GM23338 (cell line): ENCODE measurements around the gene PHYHD1. TPM values are rescaled to one million over a fixed set of nuclear protein-coding genes. Genes with fewer than 3 reads are reported as not detected.

ENCODE experiments used
- ATAC-seq: fragments of 200-7000 bp; cut with Tn5 transposase; 3 replicates; pipeline ENCODE4 v1.9.1; 2020
- DNase-seq: peaks from one replicate; pipeline ENCODE4 v3.0.0-alpha.2; 2015; ENCODE audit warnings: low spot score
- H2AFZ ChIP-seq: fragments of 200-600 bp; sonication (generic); 2 replicates; pipeline ENCODE4 v1.8.0; 2016; ENCODE audit warnings: antibody characterized with exemption, mild to moderate bottlenecking, moderate library complexity
- H3F3A ChIP-seq: fragments of 200-600 bp; sonication (generic); replicated peaks from 2 replicates; pipeline ENCODE4 v1.8.0; 2017; ENCODE audit warnings: antibody characterized with exemption, mixed run types, low read depth
- H3K27ac ChIP-seq: fragments of 200-600 bp; sonication (generic); 2 replicates; pipeline ENCODE4 v1.6.1; 2016; ENCODE audit warnings: low read depth
- H3K27me3 ChIP-seq: fragments of 200-600 bp; sonication (generic); 2 replicates; pipeline ENCODE4 v1.8.0; 2016; ENCODE audit warnings: mild to moderate bottlenecking, mixed run types, moderate library complexity; ENCODE audit not compliant: insufficient read depth
- H3K36me3 ChIP-seq: fragments of 200-600 bp; sonication (generic); 2 replicates; pipeline ENCODE4 v1.8.0; 2016; ENCODE audit warnings: mild to moderate bottlenecking; ENCODE audit not compliant: insufficient read depth
- H3K4me1 ChIP-seq: fragments of 200-600 bp; sonication (generic); 2 replicates; pipeline ENCODE4 v1.8.0; 2016; ENCODE audit warnings: mild to moderate bottlenecking, moderate library complexity; ENCODE audit not compliant: insufficient read depth
- H3K4me2 ChIP-seq: fragments of 200-600 bp; sonication (generic); 2 replicates; pipeline ENCODE4 v1.7.1; 2017; ENCODE audit warnings: mixed run types
- H3K4me3 ChIP-seq: fragments of 200-600 bp; sonication (generic); 2 replicates; pipeline ENCODE4 v1.6.1; 2016; ENCODE audit warnings: mixed run types
- H3K79me2 ChIP-seq: fragments of 200-600 bp; sonication (generic); replicated peaks from 2 replicates; pipeline ENCODE4 v1.8.0; 2017; ENCODE audit warnings: mild to moderate bottlenecking; ENCODE audit not compliant: insufficient read depth
- H3K9me2 ChIP-seq: fragments of 200-600 bp; sonication (generic); 2 replicates; pipeline ENCODE4 v1.8.0; 2017; ENCODE audit not compliant: insufficient read depth
- H4K20me1 ChIP-seq: fragments of 200-600 bp; sonication (generic); replicated peaks from 2 replicates; pipeline ENCODE4 v1.8.0; 2017; ENCODE audit warnings: mild to moderate bottlenecking; ENCODE audit not compliant: insufficient read depth
- H3K27ac Mint-ChIP-seq: 2 replicates; pipeline ENCODE4 v1.8.0; 2020; ENCODE audit warnings: inconsistent platforms, mild to moderate bottlenecking, moderate library complexity, mixed read lengths
- H3K27me3 Mint-ChIP-seq: 3 replicates; pipeline ENCODE4 v1.8.0; 2022; ENCODE audit warnings: low read depth, mild to moderate bottlenecking, moderate library complexity, mixed read lengths, inconsistent platforms; ENCODE audit not compliant: insufficient read depth, poor library complexity
- H3K36me3 Mint-ChIP-seq: 3 replicates; pipeline ENCODE4 v1.8.0; 2021; ENCODE audit warnings: low read depth, mild to moderate bottlenecking, inconsistent platforms, moderate library complexity, mixed read lengths
- H3K4me1 Mint-ChIP-seq: 3 replicates; pipeline ENCODE4 v1.8.0; 2020; ENCODE audit warnings: mild to moderate bottlenecking, inconsistent platforms, mixed read lengths
- H3K4me3 Mint-ChIP-seq: 3 replicates; pipeline ENCODE4 v1.8.0; 2021; ENCODE audit warnings: moderate library complexity, mild to moderate bottlenecking, inconsistent platforms, mixed read lengths
- H3K9me3 Mint-ChIP-seq: 3 replicates; pipeline ENCODE4 v1.8.0; 2020; ENCODE audit warnings: moderate library complexity, mild to moderate bottlenecking, inconsistent platforms, mixed read lengths
- CREB1 ChIP-seq: fragments of 250-450 bp; sonication (Bioruptor Pico); IDR thresholded peaks from 2 replicates; pipeline ENCODE4 v1.5.0; 2020; ENCODE audit warnings: low read depth, mild to moderate bottlenecking, moderate library complexity
- EZH2 ChIP-seq: fragments of 200-600 bp; sonication (generic); IDR thresholded peaks from one replicate; pipeline ENCODE4 v1.8.0; 2017; ENCODE audit warnings: antibody characterized with exemption, mild to moderate bottlenecking, low read depth; ENCODE audit not compliant: unreplicated experiment
- EZH2phosphoT487 ChIP-seq: fragments of 200-600 bp; sonication (generic); IDR thresholded peaks from one replicate; pipeline ENCODE4 v1.8.1; 2018; ENCODE audit warnings: antibody characterized with exemption; ENCODE audit not compliant: unreplicated experiment
- STAT1 ChIP-seq: IDR thresholded peaks from one replicate; pipeline ENCODE4 v1.6.1; 2016; ENCODE audit warnings: antibody characterized with exemption; ENCODE audit not compliant: unreplicated experiment
- ZNF114 ChIP-seq: fragments of 250-450 bp; sonication (Bioruptor Pico); IDR thresholded peaks from 2 replicates; pipeline ENCODE4 v1.5.0; 2020; ENCODE audit warnings: mild to moderate bottlenecking, moderate library complexity
- ZNF331 ChIP-seq: fragments of 250-450 bp; sonication (Bioruptor Pico); IDR thresholded peaks from 2 replicates; pipeline ENCODE4 v1.5.0; 2020; ENCODE audit warnings: low read depth, mild to moderate bottlenecking, moderate library complexity
- polyA plus RNA-seq: library from polyadenylated mRNA; unstranded; fragments of >200 nt; fragmentation: Nextera tagmentation; extraction: Ambion mirVana; gene quantifications from 2 replicates; pipeline ENCODE4 v1.2.1, GENCODE V29; 2016
- total RNA-seq: library from RNA; depleted of rRNA; stranded (reverse); fragments of >200 nt; shearing (Covaris generic); gene quantifications from 2 replicates; pipeline ENCODE4 v1.2.3, GENCODE V29; 2014
- TF ChIP-seq, protein P1 (sequence below): fragments of 250-450 bp; sonication (Bioruptor Pico); IDR thresholded peaks from 2 replicates; pipeline ENCODE4 v1.5.0; 2020; ENCODE audit warnings: mild to moderate bottlenecking, moderate library complexity
- TF ChIP-seq, protein P2 (sequence below), 2 experiments: fragments of 200-600 bp in 1 of 2; sonication (generic) in 1 of 2; conservative IDR thresholded peaks; 2 replicates each; pipeline versions ENCODE4 v1.5.1 to v1.6.1; 2016 to 2017; ENCODE audit warnings: antibody characterized with exemption in 2 of 2, low read depth in 2 of 2, mild to moderate bottlenecking in 2 of 2, moderate library complexity in 1 of 2

Gene PHYHD1
- total and polyA plus RNA-seq, 2 experiments from 2014 or later = 10.4 to 16.8 TPM

DNA sequence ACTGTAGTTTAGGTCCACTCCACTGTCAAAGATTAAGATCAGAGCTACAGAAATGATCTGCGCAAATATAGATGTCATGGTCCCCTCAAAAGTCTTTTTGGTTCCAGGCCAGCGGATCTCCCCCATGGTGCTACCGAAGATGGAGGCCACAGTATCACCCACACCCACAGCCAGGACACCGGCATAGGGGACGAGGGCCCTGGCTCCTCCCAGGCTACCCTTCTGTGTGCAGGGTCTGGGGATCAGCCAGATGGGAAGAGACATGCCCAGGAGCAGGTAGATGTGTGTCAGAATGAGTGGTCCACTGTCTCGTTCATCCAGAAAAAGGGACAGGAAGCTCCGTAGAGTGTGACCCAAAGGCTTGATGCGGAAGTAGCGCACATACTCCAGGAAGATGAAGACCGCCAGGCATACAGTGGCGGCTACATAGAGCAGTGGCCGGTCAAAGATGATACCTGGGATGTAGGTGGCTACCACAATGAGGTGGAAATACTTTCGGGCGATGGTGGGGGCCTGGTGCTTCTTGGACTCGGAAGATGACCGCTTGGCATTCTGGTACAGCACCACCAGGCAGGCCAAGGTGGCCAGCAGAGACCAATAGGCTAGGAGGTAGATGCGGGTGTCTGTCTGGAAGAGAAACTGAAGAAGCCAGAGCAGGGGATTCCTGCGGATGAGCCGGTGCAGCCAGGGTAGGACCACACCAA is 25.2 kb downstream of the PHYHD1 start (continued):
- TF ChIP-seq, protein P1, sequence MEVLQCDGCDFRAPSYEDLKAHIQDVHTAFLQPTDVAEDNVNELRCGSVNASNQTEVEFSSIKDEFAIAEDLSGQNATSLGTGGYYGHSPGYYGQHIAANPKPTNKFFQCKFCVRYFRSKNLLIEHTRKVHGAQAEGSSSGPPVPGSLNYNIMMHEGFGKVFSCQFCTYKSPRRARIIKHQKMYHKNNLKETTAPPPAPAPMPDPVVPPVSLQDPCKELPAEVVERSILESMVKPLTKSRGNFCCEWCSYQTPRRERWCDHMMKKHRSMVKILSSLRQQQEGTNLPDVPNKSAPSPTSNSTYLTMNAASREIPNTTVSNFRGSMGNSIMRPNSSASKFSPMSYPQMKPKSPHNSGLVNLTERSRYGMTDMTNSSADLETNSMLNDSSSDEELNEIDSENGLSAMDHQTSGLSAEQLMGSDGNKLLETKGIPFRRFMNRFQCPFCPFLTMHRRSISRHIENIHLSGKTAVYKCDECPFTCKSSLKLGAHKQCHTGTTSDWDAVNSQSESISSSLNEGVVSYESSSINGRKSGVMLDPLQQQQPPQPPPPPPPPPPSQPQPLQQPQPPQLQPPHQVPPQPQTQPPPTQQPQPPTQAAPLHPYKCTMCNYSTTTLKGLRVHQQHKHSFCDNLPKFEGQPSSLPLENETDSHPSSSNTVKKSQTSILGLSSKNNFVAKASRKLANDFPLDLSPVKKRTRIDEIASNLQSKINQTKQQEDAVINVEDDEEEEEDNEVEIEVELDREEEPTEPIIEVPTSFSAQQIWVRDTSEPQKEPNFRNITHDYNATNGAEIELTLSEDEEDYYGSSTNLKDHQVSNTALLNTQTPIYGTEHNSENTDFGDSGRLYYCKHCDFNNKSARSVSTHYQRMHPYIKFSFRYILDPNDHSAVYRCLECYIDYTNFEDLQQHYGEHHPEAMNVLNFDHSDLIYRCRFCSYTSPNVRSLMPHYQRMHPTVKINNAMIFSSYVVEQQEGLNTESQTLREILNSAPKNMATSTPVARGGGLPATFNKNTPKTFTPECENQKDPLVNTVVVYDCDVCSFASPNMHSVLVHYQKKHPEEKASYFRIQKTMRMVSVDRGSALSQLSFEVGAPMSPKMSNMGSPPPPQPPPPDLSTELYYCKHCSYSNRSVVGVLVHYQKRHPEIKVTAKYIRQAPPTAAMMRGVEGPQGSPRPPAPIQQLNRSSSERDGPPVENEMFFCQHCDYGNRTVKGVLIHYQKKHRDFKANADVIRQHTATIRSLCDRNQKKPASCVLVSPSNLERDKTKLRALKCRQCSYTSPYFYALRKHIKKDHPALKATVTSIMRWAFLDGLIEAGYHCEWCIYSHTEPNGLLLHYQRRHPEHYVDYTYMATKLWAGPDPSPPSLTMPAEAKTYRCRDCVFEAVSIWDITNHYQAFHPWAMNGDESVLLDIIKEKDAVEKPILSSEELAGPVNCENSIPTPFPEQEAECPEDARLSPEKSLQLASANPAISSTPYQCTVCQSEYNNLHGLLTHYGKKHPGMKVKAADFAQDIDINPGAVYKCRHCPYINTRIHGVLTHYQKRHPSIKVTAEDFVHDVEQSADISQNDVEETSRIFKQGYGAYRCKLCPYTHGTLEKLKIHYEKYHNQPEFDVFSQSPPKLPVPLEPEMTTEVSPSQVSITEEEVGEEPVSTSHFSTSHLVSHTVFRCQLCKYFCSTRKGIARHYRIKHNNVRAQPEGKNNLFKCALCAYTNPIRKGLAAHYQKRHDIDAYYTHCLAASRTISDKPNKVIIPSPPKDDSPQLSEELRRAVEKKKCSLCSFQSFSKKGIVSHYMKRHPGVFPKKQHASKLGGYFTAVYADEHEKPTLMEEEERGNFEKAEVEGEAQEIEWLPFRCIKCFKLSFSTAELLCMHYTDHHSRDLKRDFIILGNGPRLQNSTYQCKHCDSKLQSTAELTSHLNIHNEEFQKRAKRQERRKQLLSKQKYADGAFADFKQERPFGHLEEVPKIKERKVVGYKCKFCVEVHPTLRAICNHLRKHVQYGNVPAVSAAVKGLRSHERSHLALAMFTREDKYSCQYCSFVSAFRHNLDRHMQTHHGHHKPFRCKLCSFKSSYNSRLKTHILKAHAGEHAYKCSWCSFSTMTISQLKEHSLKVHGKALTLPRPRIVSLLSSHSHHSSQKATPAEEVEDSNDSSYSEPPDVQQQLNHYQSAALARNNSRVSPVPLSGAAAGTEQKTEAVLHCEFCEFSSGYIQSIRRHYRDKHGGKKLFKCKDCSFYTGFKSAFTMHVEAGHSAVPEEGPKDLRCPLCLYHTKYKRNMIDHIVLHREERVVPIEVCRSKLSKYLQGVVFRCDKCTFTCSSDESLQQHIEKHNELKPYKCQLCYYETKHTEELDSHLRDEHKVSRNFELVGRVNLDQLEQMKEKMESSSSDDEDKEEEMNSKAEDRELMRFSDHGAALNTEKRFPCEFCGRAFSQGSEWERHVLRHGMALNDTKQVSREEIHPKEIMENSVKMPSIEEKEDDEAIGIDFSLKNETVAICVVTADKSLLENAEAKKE = no peak
- TF ChIP-seq STAT1 = no peak
- TF ChIP-seq CREB1 (CRISPR knock-in tag) = no peak
- no peak for TF ChIP-seq EZH2
- TF ChIP-seq EZH2phosphoT487 = no peak

DNA sequence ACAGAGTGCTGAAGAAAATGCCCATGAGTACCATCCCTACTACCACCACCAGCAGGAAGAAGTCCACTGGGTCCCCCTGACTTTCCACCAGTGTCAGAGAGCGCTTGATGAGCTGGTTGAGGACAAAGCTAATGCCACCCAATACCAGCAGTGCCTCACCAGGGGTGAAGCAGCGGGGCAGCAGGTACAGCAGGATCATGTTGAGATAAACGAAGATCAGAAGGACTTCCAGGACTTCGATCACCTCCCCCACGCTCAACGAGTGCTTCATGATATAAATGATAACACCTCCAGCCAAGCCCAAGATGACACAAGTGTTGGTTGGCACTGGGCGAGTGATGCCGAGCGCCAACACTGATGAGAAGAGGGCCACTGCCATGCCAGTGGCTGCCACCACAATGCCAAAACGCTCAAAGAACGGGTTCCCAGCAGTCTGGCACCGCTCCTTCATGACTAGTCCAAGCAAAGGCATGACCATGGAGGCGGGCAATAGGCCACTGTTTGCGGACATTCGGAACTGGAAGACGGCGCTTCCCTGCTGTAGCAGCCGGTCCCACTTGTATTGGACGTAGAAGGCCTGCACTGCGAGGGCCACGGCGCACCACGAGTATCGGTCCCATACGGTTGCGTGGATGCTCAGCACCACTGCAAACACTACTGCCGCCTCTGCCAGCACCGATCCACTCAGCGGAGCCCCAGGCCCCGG is 25.9 kb downstream of the PHYHD1 start:
- peak; percentile 35 for ATAC-seq
- H3K4me3 Mint-ChIP-seq = peak overlapping the region; percentile 93
- no peaks in the 10 kb centered on the region; the same call in none of the 2 replicates for H4K20me1 ChIP-seq
- H3F3A ChIP-seq = 0 out of 2 replicates have a peak, but pooled peaks cover 6% of the 10 kb centered on the region
- no peaks in the 10 kb centered on the region for H3K9me2 ChIP-seq
- H3K4me1 Mint-ChIP-seq = peaks cover 18% of the 10 kb centered on the region
- H3K27me3 Mint-ChIP-seq = peaks cover 11% of the 10 kb centered on the region
- no peaks in the 10 kb centered on the region for H3K27me3 ChIP-seq
- DNase-seq = peak; percentile 27
- 0 out of 2 replicates have a peak, but pooled peaks cover 13% of the 10 kb centered on the region for H3K36me3 ChIP-seq
- peak overlapping the region; percentile 72; the same call in 1 of the 2 replicates for H3K27ac ChIP-seq
- H3K4me1 ChIP-seq = no peaks in the 10 kb centered on the region; the same call in 1 of the 2 replicates
- H2AFZ ChIP-seq = peak overlapping the region; percentile 69; the same call in 1 of the 2 replicates
- H3K36me3 Mint-ChIP-seq = peaks cover 38% of the 10 kb centered on the region
- H3K4me2 ChIP-seq = peak overlapping the region; percentile 99
- H3K4me3 ChIP-seq = peak overlapping the region; percentile 99
- peaks cover 35% of the 10 kb centered on the region for H3K79me2 ChIP-seq
- peak overlapping the region; percentile 98 for H3K27ac Mint-ChIP-seq
- no peaks in the 10 kb centered on the region for H3K9me3 Mint-ChIP-seq
- TF ChIP-seq ZNF114 (CRISPR knock-in tag) (no peak), ZNF331 (CRISPR knock-in tag) (no peak), CREB1 (CRISPR knock-in tag) (no peak)
- TF ChIP-seq, protein P2, sequence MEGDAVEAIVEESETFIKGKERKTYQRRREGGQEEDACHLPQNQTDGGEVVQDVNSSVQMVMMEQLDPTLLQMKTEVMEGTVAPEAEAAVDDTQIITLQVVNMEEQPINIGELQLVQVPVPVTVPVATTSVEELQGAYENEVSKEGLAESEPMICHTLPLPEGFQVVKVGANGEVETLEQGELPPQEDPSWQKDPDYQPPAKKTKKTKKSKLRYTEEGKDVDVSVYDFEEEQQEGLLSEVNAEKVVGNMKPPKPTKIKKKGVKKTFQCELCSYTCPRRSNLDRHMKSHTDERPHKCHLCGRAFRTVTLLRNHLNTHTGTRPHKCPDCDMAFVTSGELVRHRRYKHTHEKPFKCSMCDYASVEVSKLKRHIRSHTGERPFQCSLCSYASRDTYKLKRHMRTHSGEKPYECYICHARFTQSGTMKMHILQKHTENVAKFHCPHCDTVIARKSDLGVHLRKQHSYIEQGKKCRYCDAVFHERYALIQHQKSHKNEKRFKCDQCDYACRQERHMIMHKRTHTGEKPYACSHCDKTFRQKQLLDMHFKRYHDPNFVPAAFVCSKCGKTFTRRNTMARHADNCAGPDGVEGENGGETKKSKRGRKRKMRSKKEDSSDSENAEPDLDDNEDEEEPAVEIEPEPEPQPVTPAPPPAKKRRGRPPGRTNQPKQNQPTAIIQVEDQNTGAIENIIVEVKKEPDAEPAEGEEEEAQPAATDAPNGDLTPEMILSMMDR (conservative IDR thresholded peaks at IDR 0.05; ENCODE audit: low read depth in 2 of 2) = no peak
